AG09309 (cell line): ENCODE data around the gene GPR171.

ENCODE experiments used
- DNase-seq: peaks from one replicate; pipeline ENCODE4 v3.0.0-alpha.2; 2010; ENCODE audit warnings: low read depth
- H3K4me3 ChIP-seq: 2 replicates; pipeline ENCODE4 v1.5.1; 2011; ENCODE audit warnings: mild to moderate bottlenecking, low read depth, low read length, moderate library complexity; ENCODE audit not compliant: control insufficient read depth
- TF ChIP-seq, protein P1 (sequence below): IDR thresholded peaks from 2 replicates; pipeline ENCODE4 v1.5.1; 2011; ENCODE audit warnings: mild to moderate bottlenecking, low read depth, low read length, inconsistent platforms; ENCODE audit not compliant: insufficient read depth, control insufficient read depth; ENCODE audit errors: missing control alignments

GPR171 gene

GRCh38 chr3:151225040-151225975, 22.3 kb upstream of the GPR171 start:
- TF ChIP-seq, protein P1, sequence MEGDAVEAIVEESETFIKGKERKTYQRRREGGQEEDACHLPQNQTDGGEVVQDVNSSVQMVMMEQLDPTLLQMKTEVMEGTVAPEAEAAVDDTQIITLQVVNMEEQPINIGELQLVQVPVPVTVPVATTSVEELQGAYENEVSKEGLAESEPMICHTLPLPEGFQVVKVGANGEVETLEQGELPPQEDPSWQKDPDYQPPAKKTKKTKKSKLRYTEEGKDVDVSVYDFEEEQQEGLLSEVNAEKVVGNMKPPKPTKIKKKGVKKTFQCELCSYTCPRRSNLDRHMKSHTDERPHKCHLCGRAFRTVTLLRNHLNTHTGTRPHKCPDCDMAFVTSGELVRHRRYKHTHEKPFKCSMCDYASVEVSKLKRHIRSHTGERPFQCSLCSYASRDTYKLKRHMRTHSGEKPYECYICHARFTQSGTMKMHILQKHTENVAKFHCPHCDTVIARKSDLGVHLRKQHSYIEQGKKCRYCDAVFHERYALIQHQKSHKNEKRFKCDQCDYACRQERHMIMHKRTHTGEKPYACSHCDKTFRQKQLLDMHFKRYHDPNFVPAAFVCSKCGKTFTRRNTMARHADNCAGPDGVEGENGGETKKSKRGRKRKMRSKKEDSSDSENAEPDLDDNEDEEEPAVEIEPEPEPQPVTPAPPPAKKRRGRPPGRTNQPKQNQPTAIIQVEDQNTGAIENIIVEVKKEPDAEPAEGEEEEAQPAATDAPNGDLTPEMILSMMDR = no peak
- H3K4me3 ChIP-seq = no peak overlapping the region
- DNase-seq = no peak

GRCh38 chr3:151224268-151224866, 21.4 kb upstream of the GPR171 start:
- no peak for DNase-seq
- TF ChIP-seq, protein P1 = no peak
- H3K4me3 ChIP-seq = no peak overlapping the region

- TF ChIP-seq, protein P1 = no peak
- no peak for DNase-seq
- H3K4me3 ChIP-seq = no peak overlapping the region
These were observed 16.0 kb upstream of the GPR171 start for GRCh38 chr3:151219056-151219455.

DNA sequence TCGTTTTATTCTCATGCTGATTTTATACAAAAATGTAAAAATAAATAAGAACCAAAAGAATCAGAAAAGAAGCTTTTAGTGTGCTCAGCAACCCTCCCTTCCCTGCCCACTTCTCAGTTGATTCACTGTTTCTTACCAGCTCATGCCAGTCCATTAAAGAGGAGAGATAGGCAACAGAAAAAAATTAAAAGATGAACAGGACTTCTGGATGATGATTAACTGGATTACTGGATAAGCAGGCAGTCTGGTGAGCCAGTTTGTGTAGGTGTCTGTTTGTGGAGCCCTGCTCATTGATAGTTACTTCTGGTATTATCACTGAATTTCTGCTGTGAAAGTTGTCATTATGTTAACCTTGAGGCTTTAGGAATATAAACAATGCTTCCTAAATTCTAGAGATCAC, 15.1 kb upstream of the GPR171 start:
- H3K4me3 ChIP-seq = no peak overlapping the region
- no peak for DNase-seq
- TF ChIP-seq, protein P1 = no peak

- no peak for DNase-seq
- TF ChIP-seq, protein P1 = no peak
- no peak overlapping the region for H3K4me3 ChIP-seq
These were observed 13.9 kb upstream of the GPR171 start for GRCh38 chr3:151216641-151217607.

- TF ChIP-seq, protein P1 = no peak
- no peak overlapping the region for H3K4me3 ChIP-seq
- DNase-seq = no peak
These were observed 11.4 kb upstream of the GPR171 start for GRCh38 chr3:151214459-151214858.
